ENCODE data around the gene GPC5. TPM values are rescaled to one million over a fixed set of nuclear protein-coding genes. Genes with fewer than 3 reads are reported as not detected.

The GPC5 gene
- total RNA-seq, 1 experiment from 2014 or later = 0.15 TPM

DNA sequence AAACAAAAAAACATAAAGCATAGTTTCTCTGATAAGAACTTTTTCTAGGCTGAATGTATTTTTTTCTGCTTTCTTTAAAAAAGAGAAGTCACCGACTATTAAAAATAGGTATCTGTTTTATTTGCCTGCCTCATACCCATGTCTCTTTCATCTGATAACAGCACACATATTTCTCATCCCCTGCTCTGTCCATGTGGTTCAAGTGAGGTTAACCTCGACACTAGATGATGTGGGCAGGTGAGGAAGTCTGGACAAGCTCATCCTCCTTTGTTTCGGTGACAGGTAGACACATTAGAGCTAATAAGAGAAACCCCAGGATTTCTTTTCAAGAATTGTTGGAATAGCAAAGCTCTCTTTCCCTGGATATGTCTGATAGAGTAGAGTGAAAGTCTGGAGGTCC lies 222.7 kb downstream of the GPC5 start:
- WGBS (ENCODE audit: extremely low coverage, insufficient read length, low lambda C conversion rate) = no CpG with 5 or more reads among the region's 3 CpGs
- Mint-ChIP-seq H3K27me3 (ENCODE audit: low read depth) (no peaks in the 10 kb centered on the region), H3K4me1 (peaks cover 0 to 4% of the 10 kb centered on the region in 2 experiments; a peak in 2 of 4 replicates), H3K4me3 (no peak overlapping the region), H3K36me3 (ENCODE audit: insufficient read depth in 1 of 3, low read depth in 3 of 3) (no peaks in the 10 kb centered on the region), H3K9me3 (no peaks in the 10 kb centered on the region), H3K27ac (no peak overlapping the region)
- no peak overlapping the region for H3K4me2 ChIP-seq (ENCODE audit: insufficient read depth, insufficient read length, low read length)
- H2AFZ ChIP-seq (ENCODE audit: low read length) = no peak overlapping the region
- H2AK5ac ChIP-seq (ENCODE audit: insufficient read length, low read length) = no peak overlapping the region
- H3K56ac ChIP-seq (ENCODE audit: insufficient read length, low read depth, low read length) = no peak overlapping the region
- no peak overlapping the region for H3K4ac ChIP-seq (ENCODE audit: low read depth, low read length)
- H3K27me3 ChIP-seq (ENCODE audit: insufficient read depth, low read length) = no peaks in the 10 kb centered on the region
- H3T11ph ChIP-seq (ENCODE audit: low read length) = no peak overlapping the region
- H3K18ac ChIP-seq (ENCODE audit: insufficient read length, low read depth, low read length) = no peak overlapping the region
- no peaks in the 10 kb centered on the region for H3K79me2 ChIP-seq (ENCODE audit: insufficient read depth, low read length)
- no peaks in the 10 kb centered on the region for H3K23me2 ChIP-seq (ENCODE audit: insufficient read length, low read depth, low read length, poor library complexity, severe bottlenecking)
- TF ChIP-seq, protein P1, sequence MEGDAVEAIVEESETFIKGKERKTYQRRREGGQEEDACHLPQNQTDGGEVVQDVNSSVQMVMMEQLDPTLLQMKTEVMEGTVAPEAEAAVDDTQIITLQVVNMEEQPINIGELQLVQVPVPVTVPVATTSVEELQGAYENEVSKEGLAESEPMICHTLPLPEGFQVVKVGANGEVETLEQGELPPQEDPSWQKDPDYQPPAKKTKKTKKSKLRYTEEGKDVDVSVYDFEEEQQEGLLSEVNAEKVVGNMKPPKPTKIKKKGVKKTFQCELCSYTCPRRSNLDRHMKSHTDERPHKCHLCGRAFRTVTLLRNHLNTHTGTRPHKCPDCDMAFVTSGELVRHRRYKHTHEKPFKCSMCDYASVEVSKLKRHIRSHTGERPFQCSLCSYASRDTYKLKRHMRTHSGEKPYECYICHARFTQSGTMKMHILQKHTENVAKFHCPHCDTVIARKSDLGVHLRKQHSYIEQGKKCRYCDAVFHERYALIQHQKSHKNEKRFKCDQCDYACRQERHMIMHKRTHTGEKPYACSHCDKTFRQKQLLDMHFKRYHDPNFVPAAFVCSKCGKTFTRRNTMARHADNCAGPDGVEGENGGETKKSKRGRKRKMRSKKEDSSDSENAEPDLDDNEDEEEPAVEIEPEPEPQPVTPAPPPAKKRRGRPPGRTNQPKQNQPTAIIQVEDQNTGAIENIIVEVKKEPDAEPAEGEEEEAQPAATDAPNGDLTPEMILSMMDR (conservative IDR thresholded peaks at IDR 0.05) = no peak
- H3K4me1 ChIP-seq (ENCODE audit: insufficient read depth, low read length) = no peaks in the 10 kb centered on the region
- no peak overlapping the region for H4K5ac ChIP-seq (ENCODE audit: insufficient read length, low read depth, low read length)
- no peaks in the 10 kb centered on the region for H4K20me1 ChIP-seq (ENCODE audit: control insufficient read depth, insufficient read depth, insufficient read length)
- H3K9ac ChIP-seq (ENCODE audit: extremely low read depth, insufficient read length, low read length) = no peak overlapping the region
- no peak overlapping the region for H3K23ac ChIP-seq (ENCODE audit: insufficient read length, low read depth, low read length)
- H4K8ac ChIP-seq (replicated peaks; ENCODE audit: insufficient read length, low read depth, low read length) = no peak overlapping the region
- no peaks in the 10 kb centered on the region for H3K9me3 ChIP-seq (ENCODE audit: control insufficient read depth, low read depth, low read length)
- no peak overlapping the region for H2BK120ac ChIP-seq (ENCODE audit: low read depth, low read length, poor library complexity, severe bottlenecking)
- DNase-seq = no peak
- H4K91ac ChIP-seq (ENCODE audit: insufficient read length, low read depth, low read length) = no peak overlapping the region
- no peak overlapping the region for H2BK12ac ChIP-seq (ENCODE audit: insufficient read length, low read depth, low read length)
- H3K14ac ChIP-seq (ENCODE audit: insufficient read depth, low read length) = no peak overlapping the region
- H3K27ac ChIP-seq (ENCODE audit: insufficient read length, low read depth, low read length) = no peak overlapping the region
- no peak overlapping the region for H2BK20ac ChIP-seq (ENCODE audit: low read depth, low read length, poor library complexity, severe bottlenecking)
- H2BK5ac ChIP-seq (ENCODE audit: insufficient read length, low read length) = no peak overlapping the region
- no peak overlapping the region for H2BK15ac ChIP-seq (ENCODE audit: low read depth, low read length)
- H3K79me1 ChIP-seq (ENCODE audit: insufficient read depth, low read depth, low read length, poor library complexity, severe bottlenecking) = no peaks in the 10 kb centered on the region

Measured in H9 (cell line).